Right forelimb (tissue), 1 donor: Measurements from ENCODE around the gene CHPT1.

Source experiments
- DNase-seq: peaks from one replicate; pipeline ENCODE4 v3.0.0-alpha.2; 2018

CHPT1 gene

DNA sequence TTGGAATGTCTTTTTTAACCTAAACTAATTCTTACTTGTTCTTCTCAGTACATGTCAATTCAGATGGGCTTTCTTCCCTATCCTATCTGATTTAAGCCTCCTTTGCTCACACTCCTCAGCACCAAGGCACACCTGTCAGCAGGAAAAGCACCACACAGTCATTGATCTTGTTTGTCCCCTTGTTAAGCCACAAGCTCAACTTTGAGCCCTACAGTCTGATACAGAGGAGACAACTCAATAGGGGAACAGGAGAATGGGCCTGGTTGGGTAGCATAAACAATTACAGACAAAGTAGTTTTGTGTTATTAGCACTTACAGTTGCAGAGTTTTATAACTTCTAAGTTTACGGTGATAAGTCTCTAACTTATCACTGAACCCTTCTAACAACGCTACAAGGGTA is 71.3 kb downstream of the CHPT1 start:
- DNase-seq = no peak

GRCh38 chr12:101769865-101770264 is 72.4 kb downstream of the CHPT1 start:
- DNase-seq = no peak

DNA sequence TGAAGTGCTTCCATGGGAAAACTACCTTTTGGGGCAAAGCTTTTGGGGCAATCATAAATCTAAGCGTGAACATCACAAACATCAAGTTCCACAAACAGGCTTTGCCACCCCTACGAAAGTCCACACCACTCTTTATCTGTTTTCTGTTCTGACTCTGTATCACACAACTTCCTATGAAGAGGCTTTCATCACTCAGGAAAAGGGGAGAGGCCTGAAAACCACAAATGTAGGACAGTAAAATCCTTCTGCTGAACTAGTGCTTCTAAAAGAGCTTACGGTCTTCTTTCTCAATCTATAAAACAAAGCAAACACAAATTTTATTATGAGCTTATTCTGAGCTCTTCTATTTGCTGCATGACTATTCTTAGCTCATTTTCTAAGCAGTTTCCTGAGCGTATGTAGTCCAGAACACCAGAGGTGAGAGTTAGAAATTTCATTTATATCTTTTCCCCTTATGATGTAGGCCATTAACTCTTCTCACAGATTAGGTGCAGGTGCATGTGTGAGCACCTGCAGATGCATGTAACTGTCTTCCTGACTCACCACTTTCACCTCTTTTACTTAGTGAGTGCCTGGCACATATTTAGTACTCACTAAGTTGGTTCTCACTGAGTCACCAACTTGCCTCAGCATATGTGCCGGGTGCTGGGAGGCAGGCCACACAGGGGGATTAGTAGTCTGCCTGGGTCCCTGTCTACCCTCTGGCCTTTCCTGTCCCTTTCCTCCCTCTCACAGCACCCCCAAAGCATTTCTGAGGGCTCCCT is 74.8 kb downstream of the CHPT1 start:
- DNase-seq = no peak

DNA sequence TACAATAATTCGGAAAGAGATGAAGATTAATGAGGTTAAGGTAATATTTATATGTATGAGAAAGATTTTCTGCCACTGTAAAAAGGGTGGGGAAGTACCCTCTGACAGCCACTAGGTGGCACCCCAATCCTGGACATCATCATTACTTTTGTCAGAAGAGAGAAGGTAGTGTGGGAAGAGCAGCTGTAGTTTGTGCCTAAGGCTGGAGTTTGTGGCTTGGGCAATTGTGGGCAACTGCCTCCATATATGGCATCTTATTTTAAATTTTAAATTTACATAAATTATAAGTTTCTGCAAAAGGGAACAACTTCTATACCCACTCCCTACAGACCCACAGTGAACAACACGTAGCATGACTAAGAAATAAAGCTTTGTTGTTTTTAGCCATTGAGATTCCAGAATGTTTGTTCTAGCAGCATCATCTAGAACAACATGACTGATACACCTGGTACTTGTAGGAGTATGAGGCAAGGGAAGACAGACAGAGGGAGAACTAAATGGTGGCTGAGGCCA is 76.3 kb downstream of the CHPT1 start:
- DNase-seq = peak; percentile 77

DNA sequence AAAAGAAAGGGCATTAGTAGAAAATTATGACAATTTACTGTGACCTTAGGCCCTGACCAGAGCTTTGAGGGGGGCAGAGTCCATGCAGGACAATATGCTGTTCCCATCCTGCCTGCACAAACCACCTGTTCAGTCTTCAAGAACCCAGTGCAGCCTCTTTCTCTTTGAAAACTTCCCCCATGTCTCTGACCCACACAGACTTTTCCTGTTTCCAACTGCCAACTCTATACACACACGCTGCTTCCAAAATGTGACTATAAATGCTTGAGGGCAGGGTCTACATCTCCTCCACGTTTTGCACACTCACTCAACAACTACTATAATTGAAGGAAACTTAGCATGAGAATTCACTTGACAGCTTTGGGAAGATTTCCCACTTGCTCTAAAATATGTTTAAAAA is 78.4 kb downstream of the CHPT1 start:
- DNase-seq = no peak

DNA sequence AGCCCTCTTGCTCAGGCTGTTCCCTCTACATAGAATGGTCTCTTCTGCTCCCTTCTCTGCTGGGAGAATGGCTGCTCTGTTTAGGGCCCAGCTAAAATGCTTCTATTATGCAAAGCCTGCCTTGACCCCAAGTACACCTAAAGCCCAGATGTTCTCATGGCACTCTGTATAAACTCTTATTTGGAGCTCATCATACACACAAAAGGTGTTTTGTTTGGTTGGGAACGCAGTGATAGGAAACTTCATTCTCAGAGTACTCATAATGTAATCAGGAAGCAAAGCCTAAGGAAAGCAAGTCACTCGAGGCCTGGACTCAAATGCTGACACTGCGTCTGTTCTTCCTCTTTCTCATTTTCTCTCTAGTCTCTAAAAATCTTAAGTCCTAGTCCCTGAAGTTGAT is 80.0 kb downstream of the CHPT1 start:
- no peak for DNase-seq

GRCh38 chr12:101777978-101778377 is 80.5 kb downstream of the CHPT1 start:
- DNase-seq = no peak
